ENCODE results near the gene STING1. TPM values are rescaled to one million over a fixed set of nuclear protein-coding genes. Genes with fewer than 3 reads are reported as not detected.

The STING1 gene
- total and polyA plus RNA-seq, 10 of the 15 experiments (the other 5 are each of a cell fraction or from before 2014, with no cell fraction given) = 10.1 to 56.1 (median 41.0) TPM

- TF ChIP-seq REST (IDR thresholded peaks at IDR 0.05; ENCODE audit: low read depth, low read length) = 0 out of 2 replicates have a peak, but pooled peaks have one; percentile 27
- 0 out of 2 replicates have a peak, but pooled peaks have one; percentile 11 for TF ChIP-seq MYB (IDR thresholded peaks at IDR 0.05; ENCODE audit: borderline replicate concordance, low read depth, low read length)
- TF ChIP-seq HDAC6 (IDR thresholded peaks at IDR 0.05; ENCODE audit: unreplicated experiment) = no peak
- TF ChIP-seq NFXL1 (IDR thresholded peaks at IDR 0.05; ENCODE audit: borderline replicate concordance) = no peak
- TF ChIP-seq FOXK2 (IDR thresholded peaks at IDR 0.05) = no peak
- TF ChIP-seq ZNF622 (IDR thresholded peaks at IDR 0.05) = no peak
- TF ChIP-seq KDM1A (IDR thresholded peaks at IDR 0.05; ENCODE audit: borderline replicate concordance) = no peak
- TF ChIP-seq SIN3A (IDR thresholded peaks at IDR 0.05; ENCODE audit: low read depth, low read length) = no peak
- TF ChIP-seq RBBP5 (conservative IDR thresholded peaks at IDR 0.05) = no peak
- peak; percentile 84 for TF ChIP-seq DPF2 (IDR thresholded peaks at IDR 0.05)
- TF ChIP-seq ATF7 (IDR thresholded peaks at IDR 0.05; ENCODE audit: low read depth) = peak; percentile 95
- 0 out of 2 replicates have a peak, but pooled peaks have one; percentile 29 for TF ChIP-seq E2F4 (IDR thresholded peaks at IDR 0.05; ENCODE audit: low read depth, low read length)
- no peak for TF ChIP-seq IRF3 (IDR thresholded peaks at IDR 0.05)
- no peak for TF ChIP-seq EZH2 (IDR thresholded peaks at IDR 0.05; ENCODE audit: borderline replicate concordance, control insufficient read depth, low read depth, low read length)
- peak; percentile 64; the same call in 1 of the 2 replicates for TF ChIP-seq NKRF (conservative IDR thresholded peaks at IDR 0.05)
- peak; percentile 81 for TF ChIP-seq TCF12 (IDR thresholded peaks at IDR 0.05; ENCODE audit: low read depth, low read length)
- peak; percentile 94 for TF ChIP-seq GATAD2B (conservative IDR thresholded peaks at IDR 0.05; ENCODE audit: low read depth)
- no peak for TF ChIP-seq ZNF24 (IDR thresholded peaks at IDR 0.05)
- TF ChIP-seq POLR2AphosphoS2 (IDR thresholded peaks at IDR 0.05; ENCODE audit: low read depth, low read length) = peak; percentile 77
- no peak for TF ChIP-seq NR2C1 (IDR thresholded peaks at IDR 0.05)
- TF ChIP-seq USF1 (IDR thresholded peaks at IDR 0.05; ENCODE audit: borderline replicate concordance, extremely low read length, insufficient read depth, low read depth, low read length) = no peak
These were observed 35.4 kb upstream of the STING1 start (continued) for GRCh38 chr5:139517683-139518564.

All from GM12878 (cell line).